HepG2 (cell line): ENCODE data around the gene FRMD4A. TPM values are rescaled to one million over a fixed set of nuclear protein-coding genes. Genes with fewer than 3 reads are reported as not detected.

Experiments
- ATAC-seq: fragments of 200-7000 bp; cut with Tn5 transposase; 3 replicates; pipeline ENCODE4 v1.9.1; 2020; ENCODE audit warnings: mild to moderate bottlenecking, moderate library complexity
- BruUV-seq: library from RNA; stranded (reverse); fragments of 400-500 nt; replicated peaks from 2 replicates; lab custom pipeline; 2021; lab: Mats Ljungman, UMichigan
- CTCF ChIA-PET: fragments of 300-600 bp; formaldehyde crosslinking; extraction: SDS; loops from one replicate; lab custom pipeline; 2021; ENCODE audit warnings: low total read pairs, inconsistent platforms, low intra/inter-chr PET ratio; lab: Yijun Ruan, JAX
- POLR2A ChIA-PET: fragments of 350-600 bp; sonication (Branson Sonifier 250); formaldehyde crosslinking; loops from one replicate; lab custom pipeline; 2020; ENCODE audit warnings: antibody characterized with exemption, inconsistent platforms; lab: Yijun Ruan, JAX
- DNase-seq: peaks from one replicate; pipeline ENCODE4 v3.0.0-alpha.2; 2015; ENCODE audit warnings: low spot score
- FAIRE-seq: peaks from 3 replicates; lab custom pipeline; 2011; peaks lifted over from hg19 to GRCh38; lab: Jason Lieb, UNC
- H2AFZ ChIP-seq: one replicate; pipeline ENCODE4 v1.6.1; 2011; ENCODE audit warnings: low read length, inconsistent platforms
- H3K27ac ChIP-seq: fragments of 300-600 bp; 3 replicates; pipeline ENCODE4 v1.8.0; 2011; ENCODE audit warnings: mixed run types, mild to moderate bottlenecking, mixed read lengths, low read length, inconsistent platforms; ENCODE audit not compliant: insufficient read depth; ENCODE audit errors: extremely low read length
- H3K27me3 ChIP-seq, 2 experiments: fragments of 200-600 bp in 1 of 2; 2 replicates in 1 of 2; 3 replicates in 1 of 2; pipeline versions ENCODE4 v1.6.0 to v1.8.0; 2011; ENCODE audit warnings: low read length in 2 of 2, mild to moderate bottlenecking in 2 of 2, moderate library complexity in 2 of 2, inconsistent platforms in 1 of 2; ENCODE audit not compliant: insufficient read depth in 2 of 2, control insufficient read depth in 1 of 2
- H3K36me3 ChIP-seq, 2 experiments: fragments of 200-600 bp in 1 of 2; replicated peaks in 1 of 2; 2 replicates in 1 of 2; 3 replicates in 1 of 2; pipeline versions ENCODE4 v1.5.1 to v1.8.0; 2011; ENCODE audit warnings: low read length in 2 of 2, inconsistent platforms in 1 of 2; ENCODE audit not compliant: insufficient read depth in 2 of 2, control insufficient read depth in 1 of 2
- H3K4me1 ChIP-seq: 2 replicates; pipeline ENCODE4 v1.5.1; 2012; ENCODE audit warnings: low read length, inconsistent platforms; ENCODE audit not compliant: insufficient read depth
- H3K4me2 ChIP-seq: 2 replicates; pipeline ENCODE4 v1.6.0; 2011; ENCODE audit warnings: low read depth, low read length, inconsistent platforms
- H3K4me3 ChIP-seq, 3 experiments: fragments of 200-600 bp in 1 of 3; sonication (generic), shearing (Covaris generic) in 1 of 3; replicated peaks in 1 of 3; 2 replicates each; pipeline ENCODE4 v1.5.1; 2011 to 2016; ENCODE audit warnings: low read length in 3 of 3, inconsistent platforms in 2 of 3, low read depth in 2 of 3, mild to moderate bottlenecking in 2 of 3, control low read depth in 1 of 3, mixed read lengths in 1 of 3; ENCODE audit not compliant: insufficient read depth in 1 of 3
- H3K79me2 ChIP-seq: one replicate; pipeline ENCODE4 v1.6.1; 2011; ENCODE audit warnings: low read length, inconsistent platforms; ENCODE audit not compliant: insufficient read depth
- H3K9ac ChIP-seq: 2 replicates; pipeline ENCODE4 v1.6.0; 2011; ENCODE audit warnings: mild to moderate bottlenecking, low read depth, low read length, inconsistent platforms; ENCODE audit not compliant: insufficient read depth
- H3K9me3 ChIP-seq: 2 replicates; pipeline ENCODE4 v1.5.1; 2012; ENCODE audit warnings: mild to moderate bottlenecking, low read length
- H4K20me1 ChIP-seq: 2 replicates; pipeline ENCODE4 v1.6.0; 2011; ENCODE audit warnings: inconsistent platforms, mild to moderate bottlenecking, low read length, moderate library complexity; ENCODE audit not compliant: insufficient read depth
- CBFB ChIP-seq: sonication (generic); formaldehyde crosslinking; IDR thresholded peaks from 2 replicates; pipeline ENCODE4 v1.4.0; 2020; ENCODE audit warnings: missing genetic modification reagents
- GATA4 ChIP-seq: sonication (generic); IDR thresholded peaks from 2 replicates; pipeline ENCODE4 v1.6.1; 2016; ENCODE audit warnings: antibody characterized with exemption, low read depth, borderline replicate concordance
- HOXA5 ChIP-seq: sonication (generic); formaldehyde crosslinking; IDR thresholded peaks from 2 replicates; pipeline ENCODE4 v1.4.0; 2020; ENCODE audit warnings: missing genetic modification reagents
- MAFK ChIP-seq, 2 experiments: IDR thresholded peaks in 1 of 2; conservative IDR thresholded peaks in 1 of 2; 2 replicates each; pipeline ENCODE4 v1.6.1; 2011; ENCODE audit warnings: improper control_type of control experiment in 2 of 2, low read length in 2 of 2
- NCOA2 ChIP-seq: sonication (generic); formaldehyde crosslinking; IDR thresholded peaks from 2 replicates; pipeline ENCODE4 v1.8.0; 2022; ENCODE audit warnings: inconsistent platforms
- NFRKB ChIP-seq: fragments of 450-650 bp; IDR thresholded peaks from 2 replicates; pipeline ENCODE4 v1.6.1; 2017
- RFX3 ChIP-seq: IDR thresholded peaks from 2 replicates; pipeline ENCODE4 v1.6.1; 2016; ENCODE audit warnings: missing biosample characterization, missing genetic modification reagents
- SALL2 ChIP-seq: sonication (generic); formaldehyde crosslinking; IDR thresholded peaks from 2 replicates; pipeline ENCODE4 v1.8.1; 2023; ENCODE audit warnings: mild to moderate bottlenecking, missing genetic modification reagents, inconsistent platforms
- TEAD3 ChIP-seq: optimal IDR thresholded peaks from 2 replicates; pipeline ENCODE3; 2016; ENCODE audit warnings: borderline replicate concordance
- ZBTB20 ChIP-seq: sonication (generic); formaldehyde crosslinking; IDR thresholded peaks from 2 replicates; pipeline ENCODE4 v1.8.1; 2023; ENCODE audit warnings: missing genetic modification reagents, low read depth, mild to moderate bottlenecking, borderline replicate concordance
- ZNF33B ChIP-seq: sonication (generic); formaldehyde crosslinking; IDR thresholded peaks from 2 replicates; pipeline ENCODE4 v1.5.1; 2020; ENCODE audit warnings: mild to moderate bottlenecking, missing genetic modification reagents
- ZNF513 ChIP-seq: sonication (generic); formaldehyde crosslinking; conservative IDR thresholded peaks from 2 replicates; pipeline ENCODE4 v1.5.0; 2020; ENCODE audit warnings: missing genetic modification reagents
- ZNF543 ChIP-seq: sonication (generic); formaldehyde crosslinking; IDR thresholded peaks from 2 replicates; pipeline ENCODE4 v1.4.0; 2020; ENCODE audit warnings: mild to moderate bottlenecking, missing genetic modification reagents
- ZNF546 ChIP-seq: sonication (generic); formaldehyde crosslinking; conservative IDR thresholded peaks from 2 replicates; pipeline ENCODE4 v1.8.1; 2023; ENCODE audit warnings: mild to moderate bottlenecking, missing genetic modification reagents
- ZNF710 ChIP-seq: sonication (generic); formaldehyde crosslinking; IDR thresholded peaks from 2 replicates; pipeline ENCODE4 v1.5.0; 2020; ENCODE audit warnings: mild to moderate bottlenecking, missing genetic modification reagents, borderline replicate concordance
- WGBS: methylation state at CpG from one replicate; pipeline ENCODE4 v1.1.6; 2017; ENCODE audit warnings: low lambda C conversion rate; 5-methylcytosine and 5-hydroxymethylcytosine counted together
- in situ Hi-C: cut with HindIII; loops from 2 replicates; pipeline ENCODE4 v1.10.0; 2017; ENCODE audit warnings: low pct_unique_long_range_greater_than_20kb; ENCODE audit not compliant: extremely low pct_ligation_motif_present
- intact Hi-C: fragments of 100-400 bp; cut with micrococcal nuclease; formaldehyde crosslinking; loops from one replicate; pipeline ENCODE4 v1.10.0; 2022; ENCODE audit not compliant: unreplicated experiment
- polyA plus RNA-seq, 8 experiments: library from polyadenylated mRNA; depleted of rRNA in 3 of 8; stranded (reverse) in 7 of 8; unstranded in 1 of 8; fragments of >200 nt; fragmentation: Illumina TruSeq in 4 of 8; extraction: Trizol in 4 of 8; gene quantifications; 2 replicates each; pipeline versions ENCODE4 v1.2.1 to v1.2.3, GENCODE V29; 2011 to 2016; ENCODE audit warnings: low read depth in 4 of 8, missing spikeins in 1 of 8, mixed read lengths in 1 of 8; ENCODE audit not compliant: insufficient read depth in 1 of 8
- total RNA-seq, 5 experiments: library from RNA; depleted of rRNA; stranded (reverse); fragments of >200 nt; fragmentation: Illumina TruSeq; extraction: Trizol; gene quantifications; 2 replicates each; pipeline ENCODE4 v1.2.3, GENCODE V29; 2016; ENCODE audit warnings: low read depth in 1 of 5

The FRMD4A gene
- total and polyA plus RNA-seq, 2 of the 13 experiments (the other 11 are each of a cell fraction or from before 2014, with no cell fraction given), result 0.09 to 0.26 TPM

- ATAC-seq (peak; percentile 98), DNase-seq (peak; percentile 80), FAIRE-seq (peak; percentile 90)
- Histone ChIP-seq H3K4me1 (peaks cover 44% of the 10 kb centered on the region), H3K36me3 (no peaks in the 10 kb centered on the region), H3K27ac (peak overlapping the region; percentile 54), H4K20me1 (no peaks in the 10 kb centered on the region), H3K4me3 (peak overlapping the region; percentile 9 to 41 (median 29); a peak in 3 of 6 replicates), H3K27me3 (no peaks in the 10 kb centered on the region), H3K79me2 (no peaks in the 10 kb centered on the region), H3K9me3 (no peaks in the 10 kb centered on the region), H3K4me2 (peak overlapping the region; percentile 83), H2AFZ (peak overlapping the region; percentile 37), H3K9ac (no peak overlapping the region)
- WGBS, result 2% methylated on average over 19 of the region's 19 CpGs
- intact Hi-C loops (loop anchor here (5.0 kb wide), 1 partner anchor 58 kb away; no protein-coding TSS in a partner anchor), in situ Hi-C loops (no loop called here)
- no TSS peak for BruUV-seq
- ChIA-PET POLR2A (no interaction called here), CTCF (no interaction called here)
- TF ChIP-seq TEAD3 (peak; percentile 92), GATA4 (peak; percentile 27; the same call in 1 of the 2 replicates), CBFB (CRISPR knock-in tag) (no peak), ZNF33B (CRISPR knock-in tag) (no peak), ZBTB20 (CRISPR knock-in tag) (no peak), MAFK (conservative IDR thresholded peaks at IDR 0.05 in 1 of 2, IDR thresholded peaks at IDR 0.05 in 1 of 2; ENCODE audit: low read length in 2 of 2) (no peak), ZNF710 (CRISPR knock-in tag) (no peak), NCOA2 (CRISPR knock-in tag) (0 out of 2 replicates have a peak, but pooled peaks have one; percentile 34), RFX3 (no peak), ZNF546 (CRISPR knock-in tag) (no peak), NFRKB (no peak), ZNF543 (CRISPR knock-in tag) (no peak), ZNF513 (CRISPR knock-in tag) (no peak), HOXA5 (CRISPR knock-in tag) (no peak), SALL2 (CRISPR knock-in tag) (no peak)
Observed at GRCh38 chr10:13765641-13766341, 564.9 kb downstream of the FRMD4A start.
